SKM-1 (cell line): ENCODE data around the gene LRRC10B.

Source experiments
- DNase-seq: peaks from one replicate; lab custom pipeline; 2025; ENCODE audit not compliant: unreplicated experiment; lab: John Stamatoyannopoulos, UW

LRRC10B gene

DNA sequence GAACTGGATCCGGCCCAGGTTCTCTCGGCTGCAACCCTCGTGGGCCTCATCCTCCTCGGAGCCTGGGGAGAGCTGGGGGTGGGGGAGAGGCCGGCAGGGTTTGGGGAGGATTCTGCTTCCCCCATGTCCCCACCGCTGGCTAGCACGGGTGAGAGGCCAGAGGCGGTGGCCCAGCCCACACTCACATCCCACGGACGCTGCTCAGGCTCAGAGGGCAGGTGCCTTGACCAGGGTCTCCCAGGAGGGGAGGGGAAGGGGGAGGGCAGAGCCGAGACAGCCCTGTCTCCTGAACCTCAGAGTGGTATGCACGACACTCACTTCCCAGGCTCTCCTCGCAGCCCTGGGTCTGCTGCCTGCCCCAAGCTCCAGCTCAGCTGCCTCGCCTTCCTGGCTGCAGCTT lies 19.6 kb downstream of the LRRC10B start:
- DNase-seq, result no peak

DNA sequence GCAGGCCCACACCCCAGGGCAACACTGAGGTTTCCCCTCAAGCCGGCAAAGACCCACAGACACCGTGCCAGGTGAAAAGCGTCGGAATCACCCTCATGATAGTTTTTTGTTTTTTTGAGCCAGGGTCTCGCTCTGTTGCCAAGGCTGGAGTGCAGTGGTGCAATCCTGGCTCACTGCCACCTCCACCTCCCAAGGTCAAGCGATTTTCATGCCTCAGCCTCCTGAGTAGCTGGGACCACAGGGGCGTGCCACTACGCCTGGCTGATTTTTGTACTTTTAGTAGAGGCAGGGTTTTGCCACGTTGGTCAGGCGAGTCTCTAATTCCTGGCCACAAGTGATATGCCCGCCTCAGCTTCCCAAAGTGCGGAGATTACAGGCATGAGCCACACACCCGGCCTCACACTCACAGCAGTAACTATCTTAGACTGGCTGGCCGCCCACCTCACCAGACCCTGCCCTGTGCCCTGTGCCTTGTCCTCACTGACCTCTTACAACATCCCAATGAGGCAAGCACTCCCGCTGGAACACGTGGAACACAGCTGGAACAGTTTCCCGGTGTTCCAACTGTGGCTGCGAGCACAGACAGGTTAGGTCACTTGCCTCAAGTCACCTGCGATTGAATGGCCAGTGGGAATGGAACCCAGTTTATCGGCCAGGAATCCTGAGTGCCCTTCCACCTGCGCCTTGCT lies 21.1 kb downstream of the LRRC10B start:
- DNase-seq, result no peak

DNA sequence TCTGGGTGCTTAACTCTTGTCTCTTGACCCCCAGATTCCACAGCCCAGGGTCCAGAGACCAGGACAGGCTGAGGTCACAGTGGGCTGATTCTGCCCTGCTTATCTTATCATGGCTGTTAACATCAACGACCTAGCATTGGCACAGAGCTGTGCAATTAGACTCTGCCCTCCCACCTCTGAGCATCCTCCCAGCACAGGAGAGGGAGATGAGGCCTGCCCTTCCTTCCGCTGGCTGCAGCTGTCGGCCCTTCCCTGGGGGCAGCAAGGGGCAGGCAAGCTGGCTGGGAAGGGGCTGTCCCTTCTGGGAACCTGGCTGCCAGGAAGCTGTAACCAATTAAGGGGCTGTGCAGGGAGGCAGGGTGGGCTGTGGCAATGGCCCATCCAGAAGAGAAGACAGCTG lies 22.5 kb downstream of the LRRC10B start:
- DNase-seq, result no peak

DNA sequence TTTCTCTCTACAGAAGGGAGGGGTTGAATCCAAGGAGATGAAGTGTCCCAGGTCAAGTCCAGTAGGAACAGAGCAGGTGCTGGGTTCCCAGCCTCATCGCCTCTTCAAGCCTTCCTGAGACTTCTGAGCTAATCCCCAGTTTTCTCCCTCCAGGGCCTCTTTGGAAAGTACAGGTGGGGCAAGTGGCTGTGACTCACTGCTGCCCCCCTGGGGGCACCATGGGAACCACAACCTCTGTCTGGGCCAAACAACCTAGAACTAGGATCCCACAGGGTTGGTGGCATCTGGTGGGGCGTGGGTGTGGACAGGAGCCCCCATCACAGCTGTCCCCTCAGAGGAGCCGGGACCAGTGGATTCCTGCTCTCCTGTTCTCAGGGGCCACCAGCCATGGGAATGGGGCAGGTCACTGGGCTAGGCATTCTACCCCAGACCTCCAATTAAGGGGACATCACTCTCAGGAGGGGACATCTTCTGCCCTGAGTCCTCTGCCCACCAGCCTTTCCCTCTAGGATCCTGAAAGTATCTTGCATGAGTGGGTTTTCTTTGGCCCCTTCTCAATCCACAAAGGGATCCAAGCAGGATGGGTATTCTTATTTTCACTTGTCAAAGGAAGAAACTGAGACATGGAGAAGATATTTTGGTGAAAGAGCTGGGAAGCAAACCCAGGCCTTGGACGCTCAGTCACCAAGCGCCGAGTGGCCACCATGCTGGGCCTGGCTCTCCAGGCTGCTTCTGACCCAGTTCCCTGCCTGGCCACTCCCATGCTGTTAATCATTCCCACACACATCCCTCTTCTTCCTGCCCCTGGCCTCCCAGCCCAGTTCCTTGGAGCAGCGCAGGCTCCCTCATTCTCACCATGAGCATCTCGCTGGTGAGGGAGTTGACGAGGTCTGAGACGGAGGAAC lies 23.8 kb downstream of the LRRC10B start:
- DNase-seq, result peak; percentile 22

DNA sequence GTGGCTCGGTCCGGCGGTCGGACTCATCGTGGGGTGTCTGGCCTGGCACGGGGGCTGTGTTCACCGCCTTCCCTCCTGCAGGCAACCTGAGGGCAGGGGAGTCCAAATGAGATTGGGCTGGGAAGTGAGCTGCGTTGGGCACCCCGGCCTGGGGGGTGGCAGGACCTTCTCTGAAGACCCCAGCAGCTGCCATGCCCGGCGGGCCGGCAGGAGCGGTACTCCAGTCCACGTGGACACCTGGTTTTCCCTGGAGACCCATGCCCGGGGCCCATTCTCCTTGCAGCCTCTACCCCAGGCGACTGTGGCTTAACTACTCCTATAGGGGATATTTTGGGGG lies 24.5 kb downstream of the LRRC10B start:
- DNase-seq, result no peak

DNA sequence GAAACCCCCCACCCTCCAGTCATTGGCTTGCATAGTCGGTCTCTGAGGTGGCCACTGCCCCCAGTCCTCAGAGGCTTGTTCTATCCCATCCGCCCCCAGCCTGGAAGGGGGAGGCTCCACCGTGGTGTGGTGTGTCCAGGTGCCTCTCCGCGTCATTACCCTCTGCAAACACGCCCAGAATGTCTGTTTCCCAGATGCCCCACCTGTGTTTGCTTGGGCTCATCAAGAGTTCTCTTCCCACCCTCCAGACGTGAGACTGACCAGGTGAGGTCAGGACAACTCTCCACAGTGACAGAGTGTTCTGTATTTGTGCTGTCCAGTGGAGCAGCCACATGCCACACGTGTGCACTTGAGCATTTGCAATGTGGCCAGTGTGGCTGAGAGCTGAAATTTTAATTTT lies 24.9 kb downstream of the LRRC10B start:
- DNase-seq, result no peak

DNA sequence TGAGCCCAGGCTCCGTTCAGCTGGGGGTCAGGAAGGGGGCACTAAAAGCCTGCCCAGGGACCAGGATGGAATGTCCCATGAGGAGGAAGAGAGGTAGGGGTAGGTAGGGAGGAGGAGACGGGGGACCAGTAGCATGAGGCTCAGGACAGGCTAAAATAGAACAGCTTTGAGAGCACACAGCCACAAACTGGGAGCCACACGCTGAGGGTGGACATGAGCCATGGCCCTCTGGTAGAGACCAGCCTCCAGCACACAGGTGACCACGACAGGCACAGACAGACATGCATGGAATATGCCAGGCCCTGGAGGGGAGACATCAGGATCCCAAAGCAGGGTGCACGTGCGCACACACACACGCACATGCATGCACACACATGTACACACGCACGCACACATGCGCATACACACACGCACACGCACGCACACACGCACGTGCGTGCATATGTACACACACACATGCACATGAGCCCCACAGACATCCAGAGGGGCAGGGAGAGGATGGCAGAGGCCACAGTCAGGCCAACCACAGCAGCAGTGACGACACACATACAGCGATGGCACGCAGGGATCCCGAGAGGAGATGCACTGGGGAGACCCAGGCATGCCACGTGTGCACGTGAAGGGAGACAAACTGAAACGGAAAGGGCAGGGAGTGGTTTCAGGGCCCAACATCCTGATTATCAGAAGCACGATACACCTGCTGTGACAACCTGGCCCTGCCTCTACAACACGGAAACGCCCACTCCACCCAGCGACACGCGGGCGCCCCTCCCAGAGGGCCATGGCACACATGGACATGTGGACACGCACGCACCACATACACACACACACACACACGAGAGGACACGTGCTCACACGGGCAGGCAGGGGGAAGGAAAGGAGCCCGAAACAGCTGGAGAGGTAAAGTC lies 25.7 kb downstream of the LRRC10B start:
- no peak for DNase-seq

DNA sequence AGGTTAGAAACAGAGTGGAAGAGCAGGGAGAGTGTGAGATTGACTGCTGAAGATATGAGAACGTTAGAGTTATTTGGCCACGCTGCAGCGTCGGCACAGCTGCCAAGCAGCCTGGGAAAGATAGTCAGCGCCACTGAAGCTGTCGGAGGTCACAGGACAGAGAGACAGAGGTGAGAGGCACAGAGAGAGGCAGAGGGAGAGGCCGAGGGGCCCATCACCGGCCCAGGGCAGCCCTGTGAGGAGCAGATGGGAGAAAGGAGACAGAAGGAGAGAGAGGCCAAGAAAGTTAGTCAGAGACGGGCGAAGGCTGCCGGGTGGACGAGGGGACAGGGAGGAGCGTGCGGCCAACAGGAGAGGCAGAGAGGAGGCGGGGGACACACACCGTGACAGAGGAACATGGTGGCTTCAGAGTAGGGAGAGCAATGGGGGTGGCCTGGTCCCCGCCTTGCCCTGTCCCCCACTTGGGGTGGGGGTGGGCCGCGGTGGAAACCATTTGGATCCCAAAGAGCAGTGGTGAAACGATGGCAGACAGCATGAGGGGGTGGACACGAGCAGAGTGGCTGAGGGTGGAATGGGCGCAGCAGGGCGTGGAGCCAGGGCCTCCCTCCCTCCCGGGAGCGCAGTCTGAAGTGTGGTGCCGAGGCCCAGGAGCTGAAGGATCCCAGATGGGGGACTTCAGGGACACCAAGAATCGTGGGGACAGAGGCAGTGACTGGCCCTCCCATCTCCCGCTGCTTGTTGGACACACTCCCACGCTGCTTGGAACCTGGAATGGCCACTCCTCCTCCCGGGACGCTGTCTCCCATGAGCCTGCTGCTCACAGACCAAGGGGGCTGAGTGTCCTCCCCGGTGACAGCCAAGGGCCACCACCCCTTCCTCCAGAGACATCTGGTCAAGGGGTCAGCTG lies 26.6 kb downstream of the LRRC10B start:
- DNase-seq, result no peak

DNA sequence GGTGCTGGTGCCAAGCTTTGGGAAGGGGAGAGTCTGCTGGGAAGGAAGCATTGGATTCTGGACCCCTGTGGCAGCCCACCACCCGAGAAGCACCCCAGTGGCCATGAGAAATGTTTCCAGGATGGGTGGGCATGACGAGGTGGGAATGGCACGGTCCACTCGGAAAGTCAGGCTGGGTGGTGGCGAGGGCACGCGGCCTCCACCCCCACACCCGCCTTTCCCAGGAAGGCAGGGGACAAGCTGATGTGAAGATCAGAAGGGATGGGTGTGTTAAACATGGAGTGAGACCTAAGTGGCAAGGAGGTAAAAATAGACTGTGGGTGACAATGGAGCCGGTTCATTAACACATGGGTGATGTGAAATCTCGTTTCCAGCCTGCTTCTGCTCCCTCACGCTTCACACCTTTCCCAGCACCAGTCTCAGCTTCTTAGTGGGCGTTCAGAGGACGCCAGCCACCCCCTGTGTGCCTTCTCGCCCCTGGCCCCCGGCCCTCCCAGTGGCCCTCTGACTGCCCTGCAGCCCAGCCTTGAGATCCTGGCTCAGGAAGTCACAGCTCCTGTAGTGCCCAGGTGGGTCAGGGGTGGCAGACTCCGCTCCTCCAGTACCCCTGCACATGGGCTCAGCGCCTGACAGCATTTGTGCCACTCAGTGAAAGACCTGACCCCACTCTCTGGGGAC lies 27.6 kb downstream of the LRRC10B start:
- no peak for DNase-seq

DNA sequence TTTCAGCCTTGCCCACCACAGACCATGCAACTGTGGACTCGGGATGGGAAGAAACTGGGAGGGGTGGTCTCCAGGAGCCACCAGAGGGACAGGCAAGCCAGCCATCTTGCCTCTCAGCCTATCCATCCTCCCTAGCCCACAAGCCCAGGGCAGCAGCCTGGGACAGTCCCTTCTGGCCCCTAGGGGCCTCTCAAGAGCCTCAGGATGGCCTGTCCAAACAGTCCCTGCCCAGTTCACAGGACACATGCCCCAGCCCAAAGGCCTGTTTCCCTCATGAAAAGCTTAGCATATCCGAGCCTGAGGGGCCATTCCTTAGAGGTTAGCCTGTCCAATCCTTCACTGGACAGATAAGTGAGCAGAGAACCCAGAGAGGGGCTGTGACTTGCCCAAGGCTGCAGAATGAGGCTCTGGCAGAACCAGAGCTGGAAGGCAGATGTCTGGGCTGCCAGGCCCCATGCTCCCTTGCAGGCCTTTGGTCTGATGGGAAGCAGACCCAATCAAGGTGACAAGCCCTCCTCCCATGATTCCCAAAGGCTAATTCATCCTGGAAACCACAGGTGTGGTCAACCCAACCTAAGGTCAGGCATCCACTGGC lies 28.2 kb downstream of the LRRC10B start:
- no peak for DNase-seq

DNA sequence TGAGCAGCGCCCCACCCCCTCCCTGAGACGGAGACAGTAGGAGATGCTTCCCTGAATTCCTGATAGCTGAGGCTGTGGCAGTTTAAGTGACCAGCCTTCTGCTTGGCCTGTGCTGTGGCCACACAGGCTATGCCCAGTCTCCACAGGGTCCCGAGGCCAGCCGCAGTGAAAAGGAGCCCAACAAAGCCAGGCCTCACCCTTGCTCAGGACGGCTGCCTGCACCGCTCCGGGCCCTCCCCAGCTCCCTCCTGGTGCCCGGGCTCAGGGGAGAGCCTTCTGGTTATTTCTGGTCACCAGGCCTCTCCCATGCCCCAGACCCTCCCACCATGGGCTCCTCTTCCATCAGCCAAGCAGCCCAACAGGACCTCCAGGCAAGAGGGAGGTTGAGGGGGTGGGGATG lies 28.8 kb downstream of the LRRC10B start:
- no peak for DNase-seq

DNA sequence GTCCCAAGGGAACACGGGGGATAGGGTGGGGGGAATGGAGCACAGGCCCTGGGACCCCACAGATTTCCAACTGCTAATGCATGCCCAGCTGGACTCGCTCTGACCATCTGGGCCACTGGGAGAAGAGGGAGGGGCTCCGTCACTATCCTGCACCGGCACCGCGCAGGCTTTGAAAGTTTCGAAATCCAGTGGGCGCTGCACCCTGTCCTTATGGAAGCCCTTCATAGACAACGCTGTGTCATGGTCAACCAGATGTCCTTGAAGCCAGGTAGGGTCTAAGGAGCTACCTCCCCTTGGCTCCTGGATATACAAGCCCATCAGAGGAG lies 30.1 kb downstream of the LRRC10B start:
- no peak for DNase-seq

DNA sequence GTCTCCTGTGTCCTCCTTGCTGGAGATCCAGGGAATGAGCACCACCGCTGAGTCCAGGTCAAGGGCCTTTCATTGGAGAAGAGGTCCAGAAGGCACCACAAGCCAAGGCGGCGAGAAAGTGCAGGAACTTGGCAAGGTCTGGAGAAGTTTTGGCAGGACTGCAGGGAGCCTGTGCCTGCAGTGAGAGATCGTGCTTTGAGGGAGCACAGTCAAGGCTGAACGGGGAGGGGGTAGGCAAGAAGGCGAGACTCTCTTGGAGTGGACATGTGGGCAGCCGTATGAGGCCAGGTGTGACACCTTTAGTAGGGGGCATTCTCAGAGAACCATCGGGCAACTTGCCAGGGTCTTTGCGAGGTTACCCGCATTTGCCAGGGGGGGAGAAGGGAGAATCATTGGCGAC lies 30.5 kb downstream of the LRRC10B start:
- DNase-seq, result no peak

DNA sequence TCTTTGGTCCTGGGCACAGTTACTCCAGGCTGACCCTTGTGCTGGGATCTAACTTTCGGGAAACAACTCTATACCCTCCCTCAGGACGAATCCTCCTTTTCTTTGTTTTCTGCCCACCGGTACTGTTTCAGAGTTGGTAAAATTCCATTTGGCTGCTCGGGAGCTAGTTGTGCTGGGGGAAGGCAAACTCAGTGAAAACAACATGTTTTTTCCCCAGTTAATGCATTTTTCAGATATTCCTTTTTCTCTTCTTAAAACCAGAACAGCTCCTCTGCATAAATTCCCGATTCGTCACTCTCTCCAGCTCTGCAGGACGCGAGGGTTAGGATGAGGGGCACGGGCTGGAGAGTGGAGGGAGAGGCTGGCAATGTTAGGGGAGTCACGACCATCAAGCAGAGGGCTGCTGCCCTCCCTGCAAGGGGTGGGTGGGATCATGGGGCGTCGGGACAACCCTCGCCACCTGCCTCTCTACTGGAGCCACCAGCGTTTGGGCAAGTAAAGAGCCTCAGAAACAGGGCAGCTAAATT lies 31.3 kb downstream of the LRRC10B start:
- no peak for DNase-seq

DNA sequence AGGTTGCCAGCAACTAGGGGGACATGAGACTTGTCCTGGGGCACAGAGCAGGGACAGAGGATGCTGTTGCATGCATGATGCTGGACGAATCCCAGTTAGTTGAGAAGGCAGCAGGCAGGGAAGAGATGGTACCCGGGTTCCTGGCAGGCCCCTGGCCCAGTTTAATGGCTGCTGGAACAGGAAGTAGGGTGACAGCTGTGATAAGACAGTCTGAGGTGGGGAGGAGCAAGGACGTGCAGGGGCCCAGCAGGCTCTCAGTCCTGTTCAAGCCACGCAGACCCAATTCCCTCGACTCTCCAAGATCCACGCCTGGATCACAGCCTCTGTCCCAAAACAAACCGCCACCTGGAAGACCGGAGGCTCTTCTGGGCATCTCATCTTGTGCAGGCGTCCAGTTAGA lies 32.0 kb downstream of the LRRC10B start:
- no peak for DNase-seq

DNA sequence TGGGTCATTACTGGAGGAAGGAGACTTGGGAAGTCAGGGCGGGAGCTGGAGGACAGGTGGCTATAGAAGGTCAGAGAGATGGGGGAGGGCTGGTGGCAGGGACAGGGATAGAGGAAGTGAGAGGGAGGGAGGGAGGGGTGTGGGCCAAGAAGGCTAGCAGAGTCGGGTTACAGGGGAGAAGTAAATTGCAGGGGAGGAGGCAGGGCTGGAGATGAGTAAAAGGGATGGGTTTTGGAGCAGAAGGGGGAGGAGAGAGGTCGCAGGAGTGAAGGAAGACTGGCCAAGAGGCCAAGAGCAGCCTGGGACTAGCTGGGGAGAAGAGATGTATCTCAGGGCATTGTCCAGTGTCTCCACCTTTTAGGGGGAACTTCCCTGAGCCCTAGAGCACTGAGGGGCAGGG lies 33.0 kb downstream of the LRRC10B start:
- DNase-seq, result peak; percentile 61

DNA sequence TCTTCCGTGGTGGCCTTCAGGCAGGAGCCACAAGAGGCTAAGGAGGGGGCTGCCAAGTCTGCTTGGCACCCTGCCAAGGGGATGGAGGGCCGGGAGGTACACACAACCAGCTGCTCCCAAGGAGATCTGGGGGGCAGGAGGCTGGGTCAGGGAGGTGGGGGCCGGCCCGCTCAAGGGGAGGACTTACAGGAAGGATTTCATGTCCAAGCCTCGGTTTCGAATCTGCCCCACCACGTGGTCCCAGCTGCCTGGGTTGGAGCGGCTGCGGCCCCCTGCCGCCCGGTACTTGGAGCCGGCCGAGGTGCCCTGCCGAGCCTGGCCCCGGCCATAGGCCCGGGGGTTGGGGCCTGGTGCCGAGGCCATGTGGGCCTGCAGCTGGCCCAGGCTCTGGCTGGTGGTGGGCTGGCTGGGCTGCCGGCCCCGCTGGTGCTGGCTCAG lies 33.5 kb downstream of the LRRC10B start:
- DNase-seq, result no peak

DNA sequence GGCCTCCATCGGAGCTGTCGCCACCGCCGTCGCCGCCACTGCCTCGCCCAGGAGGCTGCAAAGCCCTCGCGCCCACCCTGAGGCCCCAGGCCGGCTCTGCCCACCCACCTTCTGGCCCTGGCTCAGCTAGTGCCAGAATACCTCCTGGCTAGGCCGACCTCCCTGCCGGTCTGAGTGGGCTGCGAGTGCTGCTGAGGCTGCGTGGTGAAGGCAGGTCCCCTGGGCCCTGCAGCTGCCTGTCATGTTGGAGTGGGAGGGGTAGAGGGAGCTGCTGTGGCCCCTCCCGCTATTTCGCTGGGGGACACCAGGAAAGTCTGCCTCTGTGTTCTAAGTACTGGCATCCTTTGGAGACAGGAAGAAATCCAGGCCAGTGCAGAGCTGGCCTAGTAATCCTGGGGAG lies 34.2 kb downstream of the LRRC10B start:
- DNase-seq, result no peak

DNA sequence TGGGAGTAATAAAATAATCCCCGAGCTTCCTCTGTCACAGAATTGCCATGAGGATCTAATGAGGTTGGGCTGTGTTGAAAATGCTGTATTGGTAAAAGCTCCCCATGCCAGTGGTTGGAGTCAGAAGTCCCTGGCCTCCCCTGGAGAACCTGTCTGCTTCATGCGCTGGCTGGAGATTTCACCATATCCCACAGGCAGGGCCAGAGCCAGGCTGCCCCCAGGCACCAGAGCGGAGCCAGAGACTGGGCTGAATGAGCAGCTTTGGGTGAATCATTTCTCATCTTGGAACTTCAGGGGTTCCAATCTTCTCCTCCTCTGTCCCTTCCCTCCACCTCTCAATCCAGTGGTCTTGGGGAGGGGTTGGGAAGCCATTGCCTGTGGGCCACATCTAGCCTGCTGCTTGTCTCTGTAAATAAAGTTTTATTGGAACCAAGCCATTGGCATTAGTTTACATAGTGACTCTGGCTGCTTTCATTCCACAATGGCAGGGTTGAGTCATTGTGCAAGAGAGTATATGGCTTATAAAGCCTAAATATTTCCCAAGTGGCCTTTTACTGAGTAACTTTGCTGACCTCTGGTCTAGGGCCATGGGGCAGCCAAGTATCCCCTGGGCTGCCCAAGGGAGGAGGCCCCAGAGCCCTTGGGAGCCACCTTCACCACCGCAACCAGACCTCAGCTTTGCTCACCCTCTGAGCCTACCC lies 35.2 kb downstream of the LRRC10B start:
- no peak for DNase-seq
